Upper lobe of left lung (tissue), 6 donors: ENCODE data around the gene ATMIN. TPM values are rescaled to one million over a fixed set of nuclear protein-coding genes. Genes with fewer than 3 reads are reported as not detected.

Experiments used
- ATAC-seq, 2 donors: fragments of 200-7000 bp; cut with Tn5 transposase; one replicate each; pipeline ENCODE4 v1.9.1; 2022; ENCODE audit warnings: mild to moderate bottlenecking in 2 of 2, moderate library complexity in 2 of 2; ENCODE audit not compliant: low FRiP score in 2 of 2
- DNase-seq, 2 donors: peaks; one replicate each; pipeline ENCODE4 v3.0.0-alpha.2; 2019 to 2020
- H3K27ac ChIP-seq, 4 donors: fragments of 200-600 bp; sonication (generic); one replicate each; pipeline ENCODE4 v1.5.1; 2016 to 2019
- H3K27me3 ChIP-seq, 4 donors: fragments of 200-600 bp; sonication (generic); one replicate each; pipeline ENCODE4 v1.5.1; 2017 to 2019
- H3K36me3 ChIP-seq, 4 donors: fragments of 200-600 bp; sonication (generic); one replicate each; pipeline ENCODE4 v1.5.1; 2016 to 2019
- H3K4me1 ChIP-seq, 4 donors: fragments of 200-600 bp; sonication (generic); one replicate each; pipeline ENCODE4 v1.5.1; 2018 to 2019
- H3K4me3 ChIP-seq, 4 donors: fragments of 200-600 bp; sonication (generic); one replicate each; pipeline ENCODE4 v1.5.1; 2017 to 2019; ENCODE audit warnings: mild to moderate bottlenecking in 2 of 4, moderate library complexity in 1 of 4
- H3K9me3 ChIP-seq, 4 donors: fragments of 200-600 bp; sonication (generic); one replicate each; pipeline ENCODE4 v1.5.1; 2018 to 2019
- CTCF ChIP-seq, 6 experiments: fragments of 450-650 bp in 4 of 6; fragments of 200-600 bp in 2 of 6; sonication (generic) in 2 of 6; IDR thresholded peaks; one replicate each; pipeline ENCODE4 v1.5.1; 2016 to 2019; ENCODE audit warnings: antibody characterized with exemption in 6 of 6
- EP300 ChIP-seq, 4 donors: sonication (generic); formaldehyde crosslinking; IDR thresholded peaks; one replicate each; pipeline ENCODE4 v1.5.1; 2017; ENCODE audit warnings: antibody characterized with exemption in 4 of 4, control low read depth in 2 of 4
- POLR2A ChIP-seq, 4 donors: fragments of 450-650 bp; IDR thresholded peaks; one replicate each; pipeline ENCODE4 v1.5.1; 2016 to 2017; ENCODE audit warnings: antibody characterized with exemption in 4 of 4, mild to moderate bottlenecking in 2 of 4
- POLR2AphosphoS5 ChIP-seq, 2 donors: sonication (generic); formaldehyde crosslinking; IDR thresholded peaks; one replicate each; pipeline ENCODE4 v1.5.1; 2017; ENCODE audit warnings: antibody characterized with exemption in 2 of 2
- WGBS, 2 donors: methylation state at CpG; one replicate each; pipeline ENCODE4 v1.1.5; 2017 to 2018; 5-methylcytosine and 5-hydroxymethylcytosine counted together
- small RNA-seq, 4 donors: library from RNA; depleted of rRNA; stranded (forward); fragments of <200 nt; gene quantifications; one replicate each; pipeline ENCODE3, GENCODE V24; 2016
- total RNA-seq, 6 donors: library from RNA; depleted of rRNA in 4 of 6; stranded (reverse); fragments of >200 nt in 4 of 6; gene quantifications; one replicate each; pipeline versions ENCODE4 v1.1.0 to v1.2.1, GENCODE V29; 2016 to 2021
- donor health status: DM: no; HTN: no; CAD: no; lungs with moderate emphysema.
- donor health status: DM: no; HTN: yes; CAD: no; lungs with severe emphysema.

Gene ATMIN
- total RNA-seq, 6 donors from 2014 or later: 8.9 to 30.7 (median 23.4) TPM

DNA sequence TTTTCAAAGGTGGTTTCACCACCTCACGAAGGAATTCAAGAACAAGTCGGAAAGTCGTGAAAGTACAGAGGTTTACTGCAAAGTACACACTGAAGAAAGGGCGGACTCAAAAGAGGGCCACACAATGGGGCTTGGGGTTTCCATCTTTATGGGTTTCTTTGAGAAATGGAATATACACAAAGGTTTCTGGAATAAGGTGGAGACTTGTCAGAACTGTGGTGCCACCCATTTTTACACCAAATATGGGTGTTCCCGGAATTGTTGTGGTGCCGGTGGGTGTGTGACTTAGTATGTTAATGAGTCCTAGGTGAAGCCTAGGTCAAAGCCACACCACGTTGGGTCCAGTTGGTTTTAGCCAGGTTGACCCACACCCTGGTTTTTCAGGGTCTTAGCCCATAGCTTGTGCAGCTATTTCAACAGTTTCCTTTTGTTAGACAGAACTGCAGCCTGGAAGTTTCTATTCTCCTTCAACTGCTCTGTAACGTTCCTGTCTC is 61.1 kb downstream of the ATMIN start:
- Histone ChIP-seq H3K36me3 (no peaks in the 10 kb centered on the region), H3K27ac (peak overlapping the region in 3 of 4 donors; percentile 19 to 43 (median 26)), H3K4me3 (peak overlapping the region in 3 of 4 donors; percentile 77 to 97 (median 91)), H3K9me3 (no peaks in the 10 kb centered on the region), H3K27me3 (no peaks in the 10 kb centered on the region), H3K4me1 (peaks cover 0 to 7% (median 1%) of the 10 kb centered on the region in 4 donors)
- 54 to 56% methylated on average over 8 of the region's 8 CpGs for WGBS, 2 donors
- DNase-seq (no peak), ATAC-seq (no peak)
- no peak for TF ChIP-seq POLR2A (IDR thresholded peaks at IDR 0.05)
- no peak for TF ChIP-seq CTCF (IDR thresholded peaks at IDR 0.05)
- TF ChIP-seq EP300 (IDR thresholded peaks at IDR 0.05): no peak
- TF ChIP-seq POLR2AphosphoS5 (IDR thresholded peaks at IDR 0.05): no peak

Small RNA genes within 50 kb of the gene (small RNA-seq; reads per million reads assigned to genes)
- gene AC092718.3: 0 reads per million in 4 donors

Other genes with a start within 250 kb of the ATMIN start
- 10 to 100 TPM in 2 of 6 donors, 1 to 10 TPM in 4; 6.0 to 16.7 (median 8.0) TPM for gene CDYL2, start 231.2 kb upstream of the ATMIN start, total RNA-seq
- gene CMC2, start 29.0 kb upstream of the ATMIN start, total RNA-seq: 10 to 100 TPM in 5 of 6 donors, 1 to 10 TPM in 1; 9.8 to 51.7 (median 33.9) TPM
- gene CENPN, start 28.6 kb upstream of the ATMIN start, total RNA-seq: 10 to 100 TPM in 1 of 6 donors, 1 to 10 TPM in 5; 3.1 to 10.9 (median 7.1) TPM
- gene C16orf46, start 41.4 kb downstream of the ATMIN start, total RNA-seq: 1 to 10 TPM in 4 of 6 donors, under 1 TPM in 1, not detected in 1; 0.76 to 8.4 (median 3.6) TPM
- 10 to 100 TPM in 4 of 6 donors, 1 to 10 TPM in 2; 6.2 to 16.9 (median 11.9) TPM for gene GCSH, start 60.6 kb downstream of the ATMIN start, total RNA-seq
- under 1 TPM in 2 of 6 donors, not detected in 4; 0.17 to 0.92 TPM for gene BCO1, start 202.8 kb downstream of the ATMIN start, total RNA-seq